Gastroesophageal sphincter (tissue), 4 donors: Measurements from ENCODE around the gene PEMT. TPM values are rescaled to one million over a fixed set of nuclear protein-coding genes. Genes with fewer than 3 reads are reported as not detected.
"Not testable (repeated sequence)": the region's sequence is repeated elsewhere in the genome, so short reads cannot be mapped to it uniquely, and the experiment has no call there.

ENCODE experiments used
- ATAC-seq: fragments of 150-250 bp; one replicate; pipeline ENCODE4 v1.9.1; 2016; ENCODE audit warnings: mild to moderate bottlenecking, moderate library complexity
- H3K27ac ChIP-seq, 4 donors: fragments of 200-600 bp; sonication (generic) in 3 of 4; 1 replicate in 3 of 4; 2 replicates in 1 of 4; pipeline ENCODE4 v1.5.1; 2016 to 2019
- H3K27me3 ChIP-seq: fragments of 200-600 bp; sonication (generic); one replicate; pipeline ENCODE4 v1.5.1; 2019
- H3K36me3 ChIP-seq, 2 donors: fragments of 200-600 bp; sonication (generic); one replicate each; pipeline ENCODE4 v1.5.1; 2019; ENCODE audit warnings: control low read depth in 1 of 2
- H3K4me1 ChIP-seq, 3 donors: fragments of 200-600 bp; sonication (generic); 1 replicate in 2 of 3; 2 replicates in 1 of 3; pipeline ENCODE4 v1.5.1; 2016 to 2019; ENCODE audit warnings: control low read depth in 2 of 3
- H3K4me3 ChIP-seq, 2 donors: fragments of 200-600 bp; sonication (generic); one replicate each; pipeline ENCODE4 v1.5.1; 2019; ENCODE audit warnings: mild to moderate bottlenecking in 1 of 2, moderate library complexity in 1 of 2
- H3K9me3 ChIP-seq, 3 donors: fragments of 200-600 bp; sonication (generic); one replicate each; pipeline ENCODE4 v1.5.1; 2017 to 2019; ENCODE audit warnings: control low read depth in 2 of 3
- CTCF ChIP-seq, 4 experiments: fragments of 200-600 bp in 2 of 4; fragments of 450-650 bp in 2 of 4; sonication (generic) in 1 of 4; IDR thresholded peaks; one replicate each; pipeline ENCODE4 v1.5.1; 2017 to 2019; ENCODE audit warnings: antibody characterized with exemption in 4 of 4, mild to moderate bottlenecking in 2 of 4, moderate library complexity in 2 of 4
- EP300 ChIP-seq: sonication (generic); formaldehyde crosslinking; IDR thresholded peaks from one replicate; pipeline ENCODE4 v1.6.1; 2017; ENCODE audit warnings: antibody characterized with exemption, mild to moderate bottlenecking
- POLR2A ChIP-seq, 2 donors: fragments of 450-650 bp; IDR thresholded peaks; one replicate each; pipeline ENCODE4 v1.6.1; 2017; ENCODE audit warnings: antibody characterized with exemption in 2 of 2, mild to moderate bottlenecking in 2 of 2, moderate library complexity in 1 of 2
- POLR2AphosphoS5 ChIP-seq: sonication (generic); formaldehyde crosslinking; IDR thresholded peaks from one replicate; pipeline ENCODE4 v1.6.1; 2017; ENCODE audit warnings: antibody characterized with exemption
- WGBS, 2 donors: methylation state at CpG; one replicate each; pipeline ENCODE4 v1.1.5; 2018; ENCODE audit warnings: low coverage in 1 of 2; 5-methylcytosine and 5-hydroxymethylcytosine counted together
- total RNA-seq, 4 donors: library from RNA; depleted of rRNA; stranded (reverse); fragments of >200 nt; gene quantifications; one replicate each; pipeline ENCODE4 v1.1.0, GENCODE V29; 2016

The PEMT gene
- 10 to 100 TPM in 3 of 4 donors, 1 to 10 TPM in 1; 8.6 to 20.7 (median 17.5) TPM for total RNA-seq

GRCh38 chr17:17591355-17592298 lies at the start of gene PEMT:
PEMT (minus strand) TSS chr17:17591708; CDS start chr17:17591626, 82 bp downstream.
- 1% methylated on average over 14 of the region's 86 CpGs; no CpG with 5 or more reads in 1 of the 2 donors for WGBS, 2 donors
- H3K9me3 ChIP-seq = no peaks in the 10 kb centered on the region

GRCh38 chr17:17639661-17640270 lies 48.3 kb upstream of the PEMT start:
- 51% methylated on average over 4 to 6 of the region's 9 CpGs for WGBS, 2 donors
- not testable (repeated sequence) for ATAC-seq

More at GRCh38 chr17:17591355-17592298, at the start of gene PEMT:
- no peaks in the 10 kb centered on the region for H3K27me3 ChIP-seq
- peaks cover 0 to 27% (median 11%) of the 10 kb centered on the region in 3 donors for H3K4me1 ChIP-seq
- peak within 1 kb of the TSS; percentile 62 to 94 (median 87) for H3K27ac ChIP-seq
- ATAC-seq = peak; percentile 98
- TF ChIP-seq POLR2A (IDR thresholded peaks at IDR 0.05) (peak; percentile 34 to 50), POLR2AphosphoS5 (peak; percentile 53), EP300 (no peak), CTCF (IDR thresholded peaks at IDR 0.05) (peak in 2 of 4 experiments; percentile 2 to 13)
- H3K4me3 ChIP-seq = peak within 1 kb of the TSS; percentile 64 to 90
- H3K36me3 ChIP-seq = no peaks in the 10 kb centered on the region

GRCh38 chr17:17638467-17638866 lies 47.0 kb upstream of the PEMT start:
- TF ChIP-seq POLR2AphosphoS5 (no peak), CTCF (IDR thresholded peaks at IDR 0.05) (no peak), POLR2A (IDR thresholded peaks at IDR 0.05) (no peak), EP300 (no peak)
- Histone ChIP-seq H3K27ac (no peak overlapping the region), H3K9me3 (no peaks in the 10 kb centered on the region), H3K27me3 (peaks cover 15% of the 10 kb centered on the region), H3K4me1 (peaks cover 0 to 16% (median 0%) of the 10 kb centered on the region in 3 donors), H3K36me3 (no peaks in the 10 kb centered on the region), H3K4me3 (no peak overlapping the region)
- no peak for ATAC-seq
- 71% methylated on average over 2 of the region's 2 CpGs; no CpG with 5 or more reads in 1 of the 2 donors for WGBS, 2 donors

More at GRCh38 chr17:17639661-17640270, 48.3 kb upstream of the PEMT start:
- H3K4me3 ChIP-seq, H3K9me3 ChIP-seq, H3K36me3 ChIP-seq, H3K27ac ChIP-seq, H3K27me3 ChIP-seq: not testable (repeated sequence)
- peaks cover 0 to 16% (median 0%) of the 10 kb centered on the region in 3 donors for H3K4me1 ChIP-seq

- Histone ChIP-seq H3K36me3 (no peaks in the 10 kb centered on the region), H3K4me1 (peaks cover 0 to 10% (median 0%) of the 10 kb centered on the region in 3 donors), H3K27ac (no peak overlapping the region), H3K9me3 (no peaks in the 10 kb centered on the region), H3K4me3 (no peak overlapping the region), H3K27me3 (peaks cover 35% of the 10 kb centered on the region)
- ATAC-seq = no peak
- TF ChIP-seq POLR2AphosphoS5 (no peak), POLR2A (IDR thresholded peaks at IDR 0.05) (no peak), EP300 (no peak), CTCF (IDR thresholded peaks at IDR 0.05) (no peak)
- 18 to 29% methylated on average over 5 of the region's 5 CpGs for WGBS, 2 donors
Measured at GRCh38 chr17:17636272-17636885, 44.9 kb upstream of the PEMT start.

GRCh38 chr17:17635537-17636271 lies 44.2 kb upstream of the PEMT start:
- 68 to 81% methylated on average over 3 to 7 of the region's 15 CpGs for WGBS, 2 donors

More at GRCh38 chr17:17635537-17636271, 44.2 kb upstream of the PEMT start:
- not testable (repeated sequence) for ATAC-seq, H3K27ac ChIP-seq, H3K9me3 ChIP-seq, H3K36me3 ChIP-seq, H3K4me3 ChIP-seq
- H3K27me3 ChIP-seq = peaks cover 40% of the 10 kb centered on the region
- peaks cover 0 to 10% (median 0%) of the 10 kb centered on the region in 3 donors for H3K4me1 ChIP-seq
